GM21619 (cell line): ENCODE results near the gene FHIT.
"Not testable (repeated sequence)": the region's sequence is repeated elsewhere in the genome, so short reads cannot be mapped to it uniquely, and the experiment has no call there.

Source experiments
- ATAC-seq: cut with Tn5 transposase; IDR thresholded peaks from one replicate; pipeline ENCODE4 v1.9.1; 2021; ENCODE audit not compliant: unreplicated experiment

Gene FHIT

GRCh38 chr3:61065451-61066011 is 185.7 kb downstream of the FHIT start:
- ATAC-seq = no peak

- ATAC-seq = no peak
Measured at GRCh38 chr3:61061092-61061723, 190.0 kb downstream of the FHIT start.

- no peak for ATAC-seq
Measured at GRCh38 chr3:61060411-61060861, 190.8 kb downstream of the FHIT start.

GRCh38 chr3:61058836-61059235 is 192.4 kb downstream of the FHIT start:
- no peak for ATAC-seq

- no peak for ATAC-seq
Measured at GRCh38 chr3:61057464-61057863, 193.8 kb downstream of the FHIT start.

GRCh38 chr3:61055447-61055846 is 195.8 kb downstream of the FHIT start:
- no peak for ATAC-seq

- no peak for ATAC-seq
Measured at GRCh38 chr3:61053781-61054496, 197.3 kb downstream of the FHIT start.

GRCh38 chr3:61052851-61053250 is 198.4 kb downstream of the FHIT start:
- ATAC-seq = no peak

- no peak for ATAC-seq
Measured at GRCh38 chr3:61051666-61052065, 199.6 kb downstream of the FHIT start.

- ATAC-seq = not testable (repeated sequence)
Measured at GRCh38 chr3:61045169-61045568, 206.1 kb downstream of the FHIT start.

GRCh38 chr3:61043156-61043555 is 208.1 kb downstream of the FHIT start:
- ATAC-seq = no peak

- no peak for ATAC-seq
Measured at GRCh38 chr3:61040618-61041017, 210.6 kb downstream of the FHIT start.

GRCh38 chr3:61035573-61035972 is 215.7 kb downstream of the FHIT start:
- ATAC-seq = no peak

- no peak for ATAC-seq
Measured at GRCh38 chr3:61032991-61033390, 218.3 kb downstream of the FHIT start.

GRCh38 chr3:61031503-61031902 is 219.7 kb downstream of the FHIT start:
- ATAC-seq = no peak

GRCh38 chr3:61030469-61031035 is 220.7 kb downstream of the FHIT start:
- no peak for ATAC-seq

GRCh38 chr3:61029194-61029593 is 222.1 kb downstream of the FHIT start:
- ATAC-seq = no peak

- no peak for ATAC-seq
Measured at GRCh38 chr3:61018807-61019206, 232.4 kb downstream of the FHIT start.

- not testable (repeated sequence) for ATAC-seq
Measured at GRCh38 chr3:61017028-61017427, 234.2 kb downstream of the FHIT start.

GRCh38 chr3:61015859-61016258 is 235.4 kb downstream of the FHIT start:
- no peak for ATAC-seq

- no peak for ATAC-seq
Measured at GRCh38 chr3:61015408-61015807, 235.8 kb downstream of the FHIT start.

GRCh38 chr3:61008998-61009380 is 242.3 kb downstream of the FHIT start:
- ATAC-seq = no peak
